ENCODE measurements around the gene CPLX1. TPM values are rescaled to one million over a fixed set of nuclear protein-coding genes. Genes with fewer than 3 reads are reported as not detected.
A peak's percentile ranks its signal among the peaks of the same experiment; 100 is the strongest.

The CPLX1 gene
- total RNA-seq, 2 experiments from 2014 or later: 1.5 TPM

GRCh38 chr4:766559-767283 is 59.2 kb downstream of the CPLX1 start:
- H3K4me1 Mint-ChIP-seq (ENCODE audit: low read depth): peaks cover 35% of the 10 kb centered on the region
- ChIA-PET POLR2A (interaction anchor here (1.3 kb wide), 1 partner anchor 15 kb away, joined by 5 read pairs; no protein-coding TSS in a partner anchor), CTCF (interaction anchor here (1.0 to 1.6 kb wide), 2 partner anchors 8 to 12 kb away, joined by 3 to 4 read pairs; no protein-coding TSS in a partner anchor)
- no peak overlapping the region for H3K4me3 Mint-ChIP-seq
- no peak for ATAC-seq (ENCODE audit: poor library complexity)
- Histone ChIP-seq H3K9me3 (ENCODE audit: control insufficient read depth in 1 of 2, insufficient read depth in 1 of 2, low read length in 2 of 2) (peaks cover 0 to 20% of the 10 kb centered on the region in 2 experiments), H3K27ac (ENCODE audit: low read depth in 1 of 2, low read length in 2 of 2) (no peak overlapping the region), H3K4me1 (ENCODE audit: insufficient read depth, low read length) (peaks cover 21% of the 10 kb centered on the region), H3K36me3 (ENCODE audit: insufficient read depth, low read length) (peaks cover 56% of the 10 kb centered on the region), H3K27me3 (ENCODE audit: control insufficient read depth in 1 of 2, insufficient read depth in 2 of 2, low read length in 2 of 2) (no peaks in the 10 kb centered on the region), H3K4me3 (ENCODE audit: low read length) (no peak overlapping the region)
- H3K36me3 Mint-ChIP-seq (ENCODE audit: low read depth): peaks cover 76% of the 10 kb centered on the region
- no peaks in the 10 kb centered on the region for H3K27me3 Mint-ChIP-seq
- no peak for DNase-seq
- H3K9me3 Mint-ChIP-seq: no peaks in the 10 kb centered on the region
- no peak overlapping the region for H3K27ac Mint-ChIP-seq
- intact Hi-C loops (cut with DNase I, micrococcal nuclease): no loop called here
- TF ChIP-seq CTCF (IDR thresholded peaks at IDR 0.05): no peak

- Histone ChIP-seq H3K36me3 (ENCODE audit: insufficient read depth, low read length) (peaks cover 56% of the 10 kb centered on the region), H3K27me3 (ENCODE audit: control insufficient read depth in 1 of 2, insufficient read depth in 2 of 2, low read length in 2 of 2) (no peaks in the 10 kb centered on the region), H3K4me1 (ENCODE audit: insufficient read depth, low read length) (peaks cover 23% of the 10 kb centered on the region), H3K27ac (ENCODE audit: low read depth in 1 of 2, low read length in 2 of 2) (no peak overlapping the region), H3K4me3 (ENCODE audit: low read length) (no peak overlapping the region), H3K9me3 (ENCODE audit: control insufficient read depth in 1 of 2, insufficient read depth in 1 of 2, low read length in 2 of 2) (peaks cover 0 to 20% of the 10 kb centered on the region in 2 experiments)
- Mint-ChIP-seq H3K27me3 (no peaks in the 10 kb centered on the region), H3K9me3 (no peaks in the 10 kb centered on the region), H3K36me3 (ENCODE audit: low read depth) (peaks cover 79% of the 10 kb centered on the region), H3K4me1 (ENCODE audit: low read depth) (peaks cover 39% of the 10 kb centered on the region), H3K27ac (no peak overlapping the region), H3K4me3 (no peak overlapping the region)
- ChIA-PET CTCF (interaction anchor here (1.0 to 1.6 kb wide), 2 partner anchors 9 to 13 kb away, joined by 3 to 4 read pairs; no protein-coding TSS in a partner anchor), POLR2A (interaction anchor here (1.3 kb wide), 1 partner anchor 15 kb away, joined by 5 read pairs; no protein-coding TSS in a partner anchor)
- ATAC-seq (ENCODE audit: poor library complexity) (no peak), DNase-seq (no peak)
- TF ChIP-seq CTCF (IDR thresholded peaks at IDR 0.05): no peak
- intact Hi-C loops (cut with DNase I, micrococcal nuclease): no loop called here
These were observed 59.8 kb downstream of the CPLX1 start for GRCh38 chr4:766152-766515.

- no peak for ATAC-seq (ENCODE audit: poor library complexity)
- no peak for TF ChIP-seq CTCF (IDR thresholded peaks at IDR 0.05)
- H3K4me3 ChIP-seq (ENCODE audit: low read length): no peak overlapping the region
- Mint-ChIP-seq H3K4me3 (no peak overlapping the region), H3K4me1 (ENCODE audit: low read depth) (peaks cover 29% of the 10 kb centered on the region), H3K27me3 (no peaks in the 10 kb centered on the region), H3K36me3 (ENCODE audit: low read depth) (peaks cover 81% of the 10 kb centered on the region), H3K27ac (peak overlapping the region; percentile 49), H3K9me3 (no peaks in the 10 kb centered on the region)
- H3K4me1 ChIP-seq (ENCODE audit: insufficient read depth, low read length): peaks cover 24% of the 10 kb centered on the region
- no peak for DNase-seq
- POLR2A ChIA-PET: no interaction called here
- H3K9me3 ChIP-seq (ENCODE audit: control insufficient read depth in 1 of 2, insufficient read depth in 1 of 2, low read length in 2 of 2): peaks cover 0 to 20% of the 10 kb centered on the region in 2 experiments
- peaks cover 54% of the 10 kb centered on the region for H3K36me3 ChIP-seq (ENCODE audit: insufficient read depth, low read length)
- CTCF ChIA-PET: no interaction called here
- no peak overlapping the region for H3K27ac ChIP-seq (ENCODE audit: low read depth in 1 of 2, low read length in 2 of 2)
- intact Hi-C loops (cut with DNase I, micrococcal nuclease): no loop called here
- no peaks in the 10 kb centered on the region for H3K27me3 ChIP-seq (ENCODE audit: control insufficient read depth in 1 of 2, insufficient read depth in 2 of 2, low read length in 2 of 2)
These were observed 61.3 kb downstream of the CPLX1 start for GRCh38 chr4:764405-765169.

Data from CD4-positive, alpha-beta T cell (primary cell).